Measurements from ENCODE around the gene B3GNT5.

Gene B3GNT5, protein sequence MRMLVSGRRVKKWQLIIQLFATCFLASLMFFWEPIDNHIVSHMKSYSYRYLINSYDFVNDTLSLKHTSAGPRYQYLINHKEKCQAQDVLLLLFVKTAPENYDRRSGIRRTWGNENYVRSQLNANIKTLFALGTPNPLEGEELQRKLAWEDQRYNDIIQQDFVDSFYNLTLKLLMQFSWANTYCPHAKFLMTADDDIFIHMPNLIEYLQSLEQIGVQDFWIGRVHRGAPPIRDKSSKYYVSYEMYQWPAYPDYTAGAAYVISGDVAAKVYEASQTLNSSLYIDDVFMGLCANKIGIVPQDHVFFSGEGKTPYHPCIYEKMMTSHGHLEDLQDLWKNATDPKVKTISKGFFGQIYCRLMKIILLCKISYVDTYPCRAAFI

DNA sequence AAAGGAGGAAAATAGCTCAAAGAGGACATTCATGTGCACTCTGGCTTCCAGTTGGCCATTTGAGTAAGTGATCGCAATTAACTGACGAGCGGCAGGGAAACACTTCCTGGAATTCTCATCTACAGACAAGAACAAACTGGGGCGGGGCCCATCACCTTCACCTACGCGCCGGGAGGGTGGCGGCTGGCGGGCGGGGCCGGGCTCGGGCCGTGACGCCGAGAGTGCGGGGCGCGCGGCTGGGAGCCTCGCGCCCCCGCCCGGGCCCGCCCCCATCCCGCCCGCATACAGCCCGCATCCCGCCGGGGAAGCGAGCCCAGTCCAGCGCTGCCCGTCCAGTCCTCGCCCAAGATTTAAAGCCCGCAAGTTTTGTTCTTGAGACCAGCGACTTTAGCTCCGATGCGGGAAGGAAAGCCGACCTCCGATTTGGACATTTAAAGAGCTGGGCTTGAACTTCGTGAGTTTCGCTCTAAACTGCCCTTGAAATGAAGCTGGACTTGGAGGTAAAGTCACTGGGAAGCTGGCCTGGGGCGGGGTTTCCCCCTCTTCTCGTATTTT lies at the start of gene B3GNT5:
B3GNT5 (plus strand) TSS at position 281 of the 555 bp plus-strand sequence. CDS start 16,546 bp downstream, outside the sequence.
- peak in 1 of 3 experiments; percentile 67 for DNase-seq (ENCODE audit: low read depth in 3 of 3)

DNA sequence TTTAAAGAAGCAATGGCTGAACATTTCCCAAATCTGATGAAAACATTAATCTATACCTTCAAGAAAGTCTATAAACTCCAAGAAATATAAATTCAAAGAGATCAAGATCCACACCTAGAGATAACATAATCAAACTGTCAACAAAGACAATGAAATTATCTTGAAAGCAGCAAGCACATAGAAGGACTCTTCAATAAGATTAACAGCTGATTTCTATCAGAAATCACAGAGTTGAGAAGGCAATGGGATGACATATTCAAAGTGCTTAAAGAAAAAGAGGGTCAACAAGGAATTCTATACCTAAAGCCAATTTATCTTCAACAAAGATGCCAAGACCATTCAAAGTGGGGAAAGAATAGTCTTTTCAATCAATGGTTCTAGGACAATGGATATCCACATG lies 49.4 kb upstream of the B3GNT5 start:
- no peak for DNase-seq (ENCODE audit: low read depth in 3 of 3)

DNA sequence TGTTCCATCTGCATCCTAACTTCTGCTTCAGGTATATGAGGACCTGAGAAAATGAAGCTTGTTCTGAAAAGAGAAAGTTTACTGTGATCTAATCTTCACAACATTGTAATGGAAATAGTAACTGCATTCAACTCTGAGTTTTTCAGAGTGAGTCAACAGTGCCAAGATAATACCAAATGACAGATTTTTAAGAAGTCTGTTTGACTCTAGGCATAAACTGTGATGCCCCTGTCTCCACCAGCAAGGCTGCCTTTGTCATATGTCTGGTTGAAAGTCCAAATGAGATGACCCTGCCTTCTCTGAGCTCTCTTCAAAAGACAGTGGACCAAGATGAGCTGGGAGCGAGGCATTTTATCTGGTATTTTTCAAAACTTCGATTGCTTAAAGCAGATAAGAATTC lies 44.8 kb upstream of the B3GNT5 start:
- no peak for DNase-seq (ENCODE audit: low read depth in 3 of 3)

DNA sequence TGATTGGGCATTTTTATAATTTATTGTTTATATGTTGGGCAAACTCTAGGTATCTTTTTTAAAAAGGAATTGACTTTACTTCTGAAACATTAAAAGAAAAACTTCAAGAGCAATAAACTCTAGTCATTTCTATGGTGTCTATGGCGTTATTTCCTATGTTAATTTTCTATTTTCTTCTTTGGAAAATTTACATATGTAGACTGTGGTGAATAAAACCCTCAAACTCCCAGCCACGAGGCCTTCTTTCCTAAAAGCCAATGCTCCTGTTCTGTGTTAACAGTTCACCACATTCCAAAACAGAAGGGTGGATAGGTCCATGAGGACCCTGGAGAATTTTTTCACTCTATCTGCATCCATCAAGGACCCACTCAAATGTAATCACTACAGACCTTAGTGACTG lies 44.3 kb upstream of the B3GNT5 start:
- DNase-seq (ENCODE audit: low read depth in 3 of 3), result no peak

DNA sequence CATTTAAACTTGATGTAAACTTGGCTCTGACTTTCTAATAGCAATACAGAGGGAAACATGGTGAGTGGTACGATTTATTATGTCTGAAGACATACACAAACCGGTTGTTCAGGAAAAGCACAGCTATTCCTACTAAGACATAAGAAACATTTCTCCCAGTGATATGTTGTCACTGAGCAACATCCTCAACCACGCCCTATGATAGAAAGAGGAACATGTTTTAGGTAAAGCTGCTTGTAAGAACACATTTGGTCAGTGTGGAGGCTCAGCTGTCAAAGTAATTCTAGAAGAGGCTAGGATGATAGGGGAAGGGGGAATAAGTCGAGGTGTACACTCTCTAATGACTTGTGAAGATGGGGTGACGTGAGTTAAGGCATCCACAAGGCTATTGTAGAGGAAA lies 42.7 kb upstream of the B3GNT5 start:
- DNase-seq (ENCODE audit: low read depth in 3 of 3), result no peak

DNA sequence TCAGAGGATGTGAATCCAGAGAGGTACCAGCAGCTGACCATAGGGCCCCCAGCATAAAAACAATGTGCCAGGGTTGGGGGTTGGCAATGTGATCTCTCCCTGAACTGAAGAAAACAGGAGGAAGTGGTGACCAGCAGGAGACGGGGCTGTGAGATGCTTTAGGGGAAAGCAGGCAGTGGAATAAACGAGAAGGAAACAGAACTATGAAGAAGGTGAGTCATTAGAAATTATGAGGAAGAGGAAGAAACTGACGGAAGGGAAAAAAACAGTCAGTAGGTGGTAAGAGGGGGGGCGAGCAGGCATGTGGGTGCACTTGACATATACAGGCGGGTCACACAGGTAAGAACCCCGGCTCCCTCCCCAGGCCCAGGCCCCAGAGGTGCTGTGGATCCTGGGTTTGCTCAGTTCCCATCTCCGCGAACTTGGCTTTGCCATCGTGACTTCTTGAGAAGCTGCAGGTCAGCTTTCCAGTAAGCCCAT lies 42.2 kb upstream of the B3GNT5 start:
- peak in 1 of 3 experiments; percentile 58 for DNase-seq (ENCODE audit: low read depth in 3 of 3)

DNA sequence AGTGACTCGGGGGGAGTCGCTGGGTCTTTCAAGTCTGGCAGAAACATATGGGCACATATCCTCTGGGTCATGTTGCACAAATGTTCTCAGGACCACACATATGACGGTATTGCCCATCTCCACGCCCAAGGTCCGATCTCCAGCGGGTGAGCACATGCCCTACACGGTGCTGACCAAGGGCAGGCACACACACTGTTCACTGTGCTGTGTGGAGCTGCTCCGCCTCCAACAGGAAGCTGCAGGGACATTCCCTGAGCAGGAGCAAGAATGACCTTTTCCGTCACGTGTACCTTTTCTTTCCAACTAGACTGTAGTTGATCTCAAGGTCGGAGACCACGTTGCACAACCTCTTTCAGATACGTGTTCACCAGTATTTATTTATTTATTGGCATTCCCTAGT lies 41.7 kb upstream of the B3GNT5 start:
- DNase-seq (ENCODE audit: low read depth in 3 of 3), result no peak

DNA sequence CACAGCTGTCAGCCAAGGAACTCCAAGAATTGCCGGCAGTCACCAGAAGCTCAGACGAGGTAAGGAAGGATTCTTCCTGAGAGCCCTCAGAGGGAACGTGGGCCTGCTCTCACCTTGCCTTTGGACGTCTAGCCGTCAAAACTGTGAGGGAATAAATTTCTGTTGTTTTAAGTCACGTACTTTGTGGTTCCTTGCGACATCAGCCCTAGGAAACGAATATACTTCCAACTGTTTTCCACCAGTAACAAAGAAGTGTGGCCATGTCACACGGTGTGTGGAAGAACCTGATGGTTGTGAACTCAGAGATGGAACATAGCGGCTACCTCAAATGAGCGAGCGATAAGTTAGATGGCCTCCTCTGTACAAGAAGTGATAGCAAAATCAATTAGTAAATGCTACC lies 41.0 kb upstream of the B3GNT5 start:
- DNase-seq (ENCODE audit: low read depth in 3 of 3), result no peak

DNA sequence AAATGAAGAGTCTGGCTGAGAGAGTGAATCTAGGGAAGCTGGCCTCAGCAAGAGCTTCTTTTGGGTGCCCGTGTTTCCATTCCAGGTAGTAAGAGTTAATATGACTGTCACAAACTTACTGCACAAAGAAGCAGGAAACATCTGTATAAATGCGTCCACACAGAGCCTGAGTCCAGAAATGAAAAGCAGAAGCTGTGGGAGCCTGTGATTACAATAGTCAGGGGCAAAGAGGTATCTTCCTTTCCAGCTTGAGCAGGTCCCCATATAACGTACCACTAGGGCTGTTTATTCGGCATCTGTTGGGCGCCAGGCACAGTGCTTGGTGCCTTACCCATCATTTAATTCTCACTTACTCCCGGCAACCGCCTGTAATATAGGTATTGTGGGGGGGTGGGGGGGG lies 40.5 kb upstream of the B3GNT5 start:
- no peak for DNase-seq (ENCODE audit: low read depth in 3 of 3)

DNA sequence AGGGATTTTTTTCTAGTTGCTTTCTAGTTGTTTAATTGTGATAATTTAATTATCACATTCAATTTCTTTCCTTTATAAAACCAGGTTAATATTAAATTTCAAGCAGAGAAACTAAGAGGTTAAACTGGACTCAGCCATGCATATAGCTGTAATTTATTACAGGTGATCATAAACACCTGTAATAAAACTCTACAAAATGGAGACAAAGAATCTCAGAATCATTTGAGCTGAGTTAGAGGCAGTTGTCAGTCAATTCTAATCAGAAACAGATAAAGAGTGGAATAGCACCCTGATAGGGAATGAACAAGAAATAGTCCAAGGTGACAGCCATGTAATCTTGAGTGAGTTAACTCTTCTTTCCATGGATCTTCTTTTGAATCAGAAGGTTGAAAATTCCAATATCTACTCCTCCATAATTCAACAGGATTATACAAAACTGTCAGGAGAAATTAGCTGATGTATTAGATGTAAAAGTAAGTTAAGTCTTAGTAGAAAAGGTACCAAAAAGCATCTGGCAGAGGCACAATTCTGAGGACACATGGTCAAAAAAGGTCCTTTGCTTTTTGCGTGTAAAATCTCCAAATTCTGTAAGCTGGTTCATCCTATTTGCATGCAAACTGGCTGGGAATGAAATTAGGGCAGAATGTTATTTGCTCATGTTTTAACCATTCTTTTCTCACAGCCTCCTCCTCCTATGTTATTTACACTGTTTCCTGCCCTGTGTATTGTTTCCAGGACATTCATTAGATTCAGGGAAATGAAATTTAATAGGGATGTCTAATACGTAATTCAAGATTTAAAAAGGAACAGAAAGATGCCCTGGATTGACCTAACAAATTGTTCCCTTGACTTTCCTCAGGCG lies 39.4 kb upstream of the B3GNT5 start:
- no peak for DNase-seq (ENCODE audit: low read depth in 3 of 3)

DNA sequence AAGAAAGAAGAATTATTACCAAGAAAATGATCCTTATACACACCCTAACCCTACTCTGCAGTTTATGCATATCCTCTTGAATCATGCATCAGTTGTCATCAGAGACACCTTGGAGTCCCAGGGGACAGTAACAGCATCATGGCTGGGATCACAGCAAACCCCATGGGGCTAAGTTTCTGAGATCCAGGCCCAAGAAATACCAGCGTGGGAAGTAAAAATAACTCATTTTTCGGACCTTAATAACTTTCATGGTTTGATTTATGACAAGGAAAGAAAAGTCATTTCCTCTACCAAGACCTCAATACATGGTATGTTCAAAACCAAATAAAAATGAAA lies 38.8 kb upstream of the B3GNT5 start:
- DNase-seq (ENCODE audit: low read depth in 3 of 3), result no peak

DNA sequence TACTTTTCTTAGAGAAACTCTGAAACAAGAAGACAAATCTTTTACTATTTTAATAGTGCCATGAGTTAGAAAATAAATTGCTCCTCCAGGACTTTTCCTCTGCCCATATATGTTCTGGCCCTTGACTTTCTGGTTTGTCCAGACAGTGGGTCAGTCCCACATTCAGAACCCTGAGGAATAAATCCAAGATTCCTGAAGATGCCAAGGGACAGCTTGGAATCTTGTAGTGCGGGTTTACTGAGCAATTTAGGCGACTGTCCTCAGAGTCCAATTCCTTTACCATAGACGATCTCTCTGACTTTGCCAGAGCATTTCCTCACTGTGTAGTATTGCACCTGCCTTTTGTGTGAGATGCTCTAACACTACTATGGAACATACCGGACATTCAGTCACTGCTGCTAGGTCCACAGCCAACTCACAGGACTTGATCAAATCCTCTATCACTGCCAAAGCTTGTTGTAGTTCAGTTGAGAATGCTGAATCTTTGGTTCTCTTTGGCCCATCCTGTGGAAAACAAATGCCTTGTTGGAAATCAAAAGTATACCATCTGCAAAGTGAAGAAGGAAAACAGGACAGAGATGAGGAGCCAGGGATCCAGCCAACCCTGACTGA lies 37.4 kb upstream of the B3GNT5 start:
- DNase-seq (ENCODE audit: low read depth in 3 of 3), result no peak

DNA sequence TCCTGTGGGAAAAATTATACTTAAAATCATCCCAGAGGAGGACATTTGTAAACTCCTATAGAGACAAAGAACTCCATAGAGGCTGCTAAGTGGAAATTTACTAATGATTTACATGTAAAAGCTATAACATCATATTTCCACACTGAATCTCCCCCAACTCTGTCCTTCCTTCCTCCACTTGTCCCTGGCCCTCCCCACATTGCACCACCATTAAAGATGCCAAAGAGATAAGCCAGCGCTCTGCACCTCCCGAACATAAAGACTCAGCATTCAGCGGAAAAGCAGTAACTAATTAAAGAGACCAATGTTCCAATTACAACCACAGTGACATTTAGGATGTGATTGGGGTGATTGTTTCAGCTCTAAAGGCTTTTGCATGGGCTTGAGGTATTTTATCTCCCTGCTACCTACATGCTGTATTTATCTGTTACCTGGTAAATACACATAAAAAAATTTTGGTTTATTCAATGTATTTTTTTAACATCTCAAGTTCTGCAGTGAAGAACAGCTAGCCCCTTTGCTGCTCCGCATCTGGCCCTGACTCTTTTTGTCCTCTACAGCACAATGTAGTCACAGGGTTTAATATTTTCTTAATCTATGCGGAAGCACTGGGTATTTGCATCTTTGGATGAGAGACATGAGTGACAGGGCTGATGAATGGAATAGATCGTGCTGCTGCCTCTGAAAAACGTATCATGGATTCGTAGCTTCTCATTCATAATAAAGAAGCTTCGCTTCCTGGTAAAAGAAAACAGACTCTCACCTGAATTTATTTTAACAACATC lies 35.3 kb upstream of the B3GNT5 start:
- DNase-seq (ENCODE audit: low read depth in 3 of 3), result no peak

DNA sequence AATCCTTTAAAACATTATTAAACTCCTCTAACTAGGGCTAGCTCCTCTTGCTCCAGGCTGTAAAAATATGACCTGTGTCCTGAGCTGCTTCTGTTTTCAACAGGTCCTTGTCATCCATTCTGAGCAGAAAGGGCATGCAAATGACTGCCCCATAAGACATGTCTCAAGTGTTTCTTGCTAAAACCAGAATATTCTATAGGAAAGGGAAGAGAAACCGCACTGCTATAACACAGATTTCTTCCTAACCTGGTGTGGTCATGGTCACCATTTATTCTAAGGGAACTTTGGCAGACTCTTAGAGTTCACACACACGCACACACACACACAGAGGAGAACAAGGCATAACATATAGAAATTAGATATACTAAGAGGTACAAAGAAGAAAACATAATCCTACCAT lies 34.2 kb upstream of the B3GNT5 start:
- DNase-seq (ENCODE audit: low read depth in 3 of 3), result no peak

DNA sequence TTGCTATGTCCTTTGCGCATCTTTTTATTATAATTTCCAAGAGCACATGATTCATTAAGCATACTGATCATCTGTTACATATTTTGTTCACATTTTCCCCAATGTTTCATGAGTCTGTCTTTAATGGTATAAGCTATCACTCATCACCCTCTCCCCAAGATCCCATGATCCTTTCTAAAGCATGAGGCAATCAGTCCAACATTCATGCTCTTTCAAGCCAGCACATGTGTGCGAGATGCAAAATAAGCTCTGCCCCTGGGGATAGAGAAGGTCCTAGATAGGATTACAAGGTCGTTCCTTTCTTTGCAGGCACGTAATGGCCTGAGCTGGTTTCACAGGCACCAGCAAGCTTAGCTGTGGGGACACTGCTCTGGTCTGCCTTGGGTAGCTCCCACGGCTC lies 32.2 kb upstream of the B3GNT5 start:
- DNase-seq (ENCODE audit: low read depth in 3 of 3), result no peak

DNA sequence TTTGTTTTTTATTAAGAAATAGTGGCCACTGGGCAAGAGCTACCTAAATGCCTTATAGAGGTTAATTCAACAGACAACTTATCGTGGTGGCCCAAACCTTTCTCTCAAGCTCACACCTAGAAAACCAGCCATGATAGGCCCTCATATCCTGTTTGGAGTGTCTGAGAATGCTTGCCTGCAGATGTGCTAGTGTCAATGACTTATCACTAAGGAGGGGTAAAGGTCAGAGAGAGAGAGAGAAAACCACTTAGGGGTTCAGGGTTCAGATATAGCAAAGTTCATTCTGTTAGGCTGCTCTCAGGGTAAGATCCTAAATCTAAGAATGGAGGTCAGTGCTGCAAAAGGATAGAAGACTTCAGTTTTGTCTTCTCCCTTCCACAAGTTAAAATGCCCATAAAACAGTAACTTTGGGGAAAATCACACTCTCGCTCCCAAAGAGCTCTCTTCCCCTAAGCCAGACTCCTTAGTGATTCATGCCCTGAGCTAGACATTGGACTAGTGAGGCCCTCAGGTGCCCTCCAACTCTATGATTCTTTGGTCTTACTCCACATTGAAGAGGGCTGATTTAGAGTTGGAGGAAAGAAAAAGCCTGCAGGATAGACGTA lies 30.3 kb upstream of the B3GNT5 start:
- no peak for DNase-seq (ENCODE audit: low read depth in 3 of 3)

DNA sequence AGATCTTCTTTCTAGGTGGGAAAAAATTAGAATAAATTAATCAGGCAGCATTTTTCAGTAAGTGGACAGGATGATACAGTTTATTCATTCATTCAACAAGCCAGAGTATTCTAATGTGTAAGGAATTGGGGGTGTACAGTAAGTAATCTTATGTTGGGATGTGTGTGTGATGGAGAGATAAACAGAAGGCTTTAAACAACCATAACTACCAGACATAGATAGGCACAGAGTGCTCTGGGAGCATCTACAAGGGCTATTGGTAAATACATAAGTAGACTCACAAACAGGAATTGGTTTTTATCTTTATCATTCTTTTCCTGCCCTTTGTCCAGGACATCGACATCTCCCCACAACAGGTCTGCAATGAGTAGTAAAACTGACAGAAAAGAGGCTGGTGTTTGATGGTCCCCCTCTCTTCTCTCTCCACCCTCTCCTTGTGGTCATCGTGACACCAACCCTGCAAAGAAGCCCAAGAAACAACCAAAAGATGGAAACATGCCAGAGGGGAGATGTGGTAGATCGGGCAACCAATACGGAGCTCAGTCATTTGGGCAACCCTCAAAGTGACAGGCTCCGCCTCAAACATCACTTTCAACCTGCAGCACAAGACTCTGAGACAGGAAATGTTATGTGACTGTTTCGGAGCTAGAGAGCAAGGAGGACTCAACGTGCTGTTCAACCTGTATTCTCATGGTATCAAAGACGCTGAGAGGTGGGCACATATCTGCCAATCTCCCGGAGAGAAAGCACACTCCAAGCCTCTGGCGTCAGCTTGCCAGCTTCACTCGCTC lies 28.7 kb upstream of the B3GNT5 start:
- peak in 1 of 3 experiments; percentile 40 for DNase-seq (ENCODE audit: low read depth in 3 of 3)

DNA sequence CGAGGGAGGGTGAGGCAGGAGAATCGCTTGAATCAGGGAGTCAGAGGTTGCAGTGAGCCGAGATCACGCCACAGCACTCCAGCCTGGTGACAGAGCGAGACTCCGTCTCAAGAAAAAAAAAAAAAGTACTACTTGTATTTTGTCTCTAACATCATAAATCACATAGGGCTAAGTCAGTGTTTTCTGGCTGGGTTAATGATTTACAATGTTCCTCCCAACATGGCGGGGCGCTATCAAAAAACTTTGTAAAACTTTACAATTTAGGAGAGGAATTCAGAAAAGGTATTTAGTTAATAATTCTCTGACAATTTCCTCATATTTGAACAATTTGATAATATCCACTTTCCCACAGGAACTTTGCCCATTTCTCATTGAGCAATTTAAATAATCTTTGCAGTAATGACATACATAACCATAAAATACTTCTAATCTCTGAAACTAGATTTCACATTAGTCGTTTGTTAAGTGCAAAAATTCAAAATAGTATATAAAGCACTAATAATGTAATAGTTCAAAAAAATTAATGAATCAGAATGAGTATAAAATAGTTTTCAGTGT lies 26.6 kb upstream of the B3GNT5 start:
- DNase-seq (ENCODE audit: low read depth in 3 of 3), result no peak

DNA sequence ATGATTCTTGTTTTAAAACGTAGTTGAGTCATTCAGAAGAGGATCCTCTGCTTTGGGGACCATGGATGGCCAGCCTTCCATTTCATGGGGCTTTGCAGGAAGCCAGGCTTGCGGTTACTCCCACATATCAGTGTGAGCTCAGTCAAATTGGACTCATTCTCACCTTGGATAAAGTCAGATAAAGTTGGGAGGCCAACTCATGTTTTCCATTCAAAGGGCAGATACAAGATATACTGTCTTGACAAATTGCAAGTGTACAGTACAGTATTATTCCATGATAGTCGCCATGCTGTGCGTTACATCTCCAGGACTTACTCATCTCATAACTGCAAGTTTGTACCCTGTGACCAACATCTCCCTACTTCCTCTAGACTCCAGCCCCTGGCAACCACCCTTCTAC lies 25.5 kb upstream of the B3GNT5 start:
- DNase-seq (ENCODE audit: low read depth in 3 of 3), result peak in 1 of 3 experiments; percentile 38

DNA sequence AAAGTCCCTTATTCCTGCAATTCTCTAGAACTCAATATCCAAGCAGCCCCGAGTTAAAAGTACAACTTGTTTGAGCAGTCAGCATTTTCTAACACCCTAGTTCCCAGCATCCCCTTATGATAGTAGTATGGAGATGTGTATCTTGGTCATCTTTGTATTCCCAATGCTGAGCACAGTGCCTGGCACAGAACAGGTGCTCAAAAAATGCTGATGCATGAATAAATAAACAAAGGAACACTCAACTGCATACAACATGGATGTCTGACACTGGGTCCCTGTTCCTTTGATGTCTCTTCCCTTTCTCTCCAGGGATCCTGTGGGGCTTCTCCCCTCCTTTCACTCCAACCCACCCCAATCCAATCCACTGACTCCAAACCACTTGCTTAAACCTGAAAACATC lies 23.9 kb upstream of the B3GNT5 start:
- DNase-seq (ENCODE audit: low read depth in 3 of 3), result no peak
